HepG2 (cell line): ENCODE data around the gene DUS1L. TPM values are rescaled to one million over a fixed set of nuclear protein-coding genes. Genes with fewer than 3 reads are reported as not detected.

Experiments
- KMT2B ChIP-seq: IDR thresholded peaks from 2 replicates; pipeline ENCODE4 v1.6.1; 2016; ENCODE audit warnings: missing genetic modification reagents, missing compliant biosample characterization
- NR2F1 ChIP-seq, 2 experiments: fragments of 450-650 bp in 1 of 2; formaldehyde crosslinking in 1 of 2; IDR thresholded peaks; 2 replicates each; pipeline versions ENCODE4 v1.5.0 to v1.6.1; 2016 to 2020; ENCODE audit warnings: mild to moderate bottlenecking in 1 of 2, missing compliant biosample characterization in 1 of 2, missing genetic modification reagents in 1 of 2, moderate library complexity in 1 of 2
- RFXANK ChIP-seq: IDR thresholded peaks from 2 replicates; pipeline ENCODE4 v1.6.1; 2016
- TBX2 ChIP-seq: sonication (generic); formaldehyde crosslinking; IDR thresholded peaks from 2 replicates; pipeline ENCODE4 v1.5.0; 2020; ENCODE audit warnings: missing genetic modification reagents, mild to moderate bottlenecking, borderline replicate concordance
- ZNF138 ChIP-seq: sonication (generic); formaldehyde crosslinking; IDR thresholded peaks from 2 replicates; pipeline ENCODE4 v1.5.0; 2020; ENCODE audit warnings: mild to moderate bottlenecking, low read depth, missing genetic modification reagents
- ZNF329 ChIP-seq: sonication (generic); formaldehyde crosslinking; IDR thresholded peaks from 2 replicates; pipeline ENCODE4 v1.9.0; 2021; ENCODE audit warnings: low read depth, mild to moderate bottlenecking, missing genetic modification reagents
- ZNF646 ChIP-seq: sonication (generic); formaldehyde crosslinking; IDR thresholded peaks from 2 replicates; pipeline ENCODE4 v1.9.0; 2021; ENCODE audit warnings: mild to moderate bottlenecking, missing genetic modification reagents
- ZNF687 ChIP-seq: sonication (generic); formaldehyde crosslinking; IDR thresholded peaks from 2 replicates; pipeline ENCODE4 v1.5.1; 2020; ENCODE audit warnings: mild to moderate bottlenecking, missing genetic modification reagents, moderate library complexity
- ZSCAN25 ChIP-seq: sonication (generic); formaldehyde crosslinking; IDR thresholded peaks from 2 replicates; pipeline ENCODE4 v1.8.0; 2022; ENCODE audit warnings: mild to moderate bottlenecking, missing genetic modification reagents
- ZZZ3 ChIP-seq: sonication (generic); formaldehyde crosslinking; IDR thresholded peaks from 2 replicates; pipeline ENCODE4 v1.4.0; 2020; ENCODE audit warnings: missing genetic modification reagents, mild to moderate bottlenecking, borderline replicate concordance
- polyA plus RNA-seq, 8 experiments: library from polyadenylated mRNA; depleted of rRNA in 3 of 8; stranded (reverse) in 7 of 8; unstranded in 1 of 8; fragments of >200 nt; fragmentation: Illumina TruSeq in 4 of 8; extraction: Trizol in 4 of 8; gene quantifications; 2 replicates each; pipeline versions ENCODE4 v1.2.1 to v1.2.3, GENCODE V29; 2011 to 2016; ENCODE audit warnings: low read depth in 4 of 8, missing spikeins in 1 of 8, mixed read lengths in 1 of 8; ENCODE audit not compliant: insufficient read depth in 1 of 8
- total RNA-seq, 5 experiments: library from RNA; depleted of rRNA; stranded (reverse); fragments of >200 nt; fragmentation: Illumina TruSeq; extraction: Trizol; gene quantifications; 2 replicates each; pipeline ENCODE4 v1.2.3, GENCODE V29; 2016; ENCODE audit warnings: low read depth in 1 of 5
- TF ChIP-seq, protein P1 (sequence below): sonication (generic); formaldehyde crosslinking; conservative IDR thresholded peaks from 2 replicates; pipeline ENCODE4 v1.4.0; 2020; ENCODE audit warnings: mild to moderate bottlenecking, missing genetic modification reagents, moderate library complexity
- TF ChIP-seq, protein P2 (sequence below): sonication (generic); formaldehyde crosslinking; IDR thresholded peaks from 2 replicates; pipeline ENCODE4 v1.4.0; 2020; ENCODE audit warnings: mild to moderate bottlenecking, missing genetic modification reagents

DUS1L gene
- total and polyA plus RNA-seq, 2 of the 13 experiments (the other 11 are each of a cell fraction or from before 2014, with no cell fraction given) = 81.0 to 109 TPM

DNA sequence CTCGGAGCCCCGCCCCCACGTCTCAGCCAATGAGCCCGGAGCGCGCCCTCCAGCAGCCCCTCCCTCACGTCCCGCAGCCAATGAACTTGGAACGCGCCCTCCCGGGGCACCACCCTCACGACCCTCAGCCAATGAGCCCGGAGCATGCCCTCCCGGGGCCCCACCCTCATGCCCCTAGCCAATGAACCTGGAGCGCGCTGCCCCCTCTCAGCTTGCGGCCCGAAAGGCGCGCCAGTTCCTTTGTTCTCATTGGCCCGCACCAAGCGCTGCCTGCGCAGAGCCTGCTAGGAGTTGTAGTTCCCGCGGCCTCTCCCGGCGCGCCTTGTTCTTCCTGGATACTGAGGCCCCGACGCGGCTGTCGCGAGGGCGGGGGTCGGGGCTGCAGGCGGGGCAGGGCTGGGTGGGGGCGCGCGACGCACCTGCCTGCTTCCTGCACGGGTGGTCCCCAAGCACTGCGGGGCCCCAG is 42.6 kb downstream of the DUS1L start, which contains the start of gene LRRC45 (continued):
- TF ChIP-seq, protein P1, sequence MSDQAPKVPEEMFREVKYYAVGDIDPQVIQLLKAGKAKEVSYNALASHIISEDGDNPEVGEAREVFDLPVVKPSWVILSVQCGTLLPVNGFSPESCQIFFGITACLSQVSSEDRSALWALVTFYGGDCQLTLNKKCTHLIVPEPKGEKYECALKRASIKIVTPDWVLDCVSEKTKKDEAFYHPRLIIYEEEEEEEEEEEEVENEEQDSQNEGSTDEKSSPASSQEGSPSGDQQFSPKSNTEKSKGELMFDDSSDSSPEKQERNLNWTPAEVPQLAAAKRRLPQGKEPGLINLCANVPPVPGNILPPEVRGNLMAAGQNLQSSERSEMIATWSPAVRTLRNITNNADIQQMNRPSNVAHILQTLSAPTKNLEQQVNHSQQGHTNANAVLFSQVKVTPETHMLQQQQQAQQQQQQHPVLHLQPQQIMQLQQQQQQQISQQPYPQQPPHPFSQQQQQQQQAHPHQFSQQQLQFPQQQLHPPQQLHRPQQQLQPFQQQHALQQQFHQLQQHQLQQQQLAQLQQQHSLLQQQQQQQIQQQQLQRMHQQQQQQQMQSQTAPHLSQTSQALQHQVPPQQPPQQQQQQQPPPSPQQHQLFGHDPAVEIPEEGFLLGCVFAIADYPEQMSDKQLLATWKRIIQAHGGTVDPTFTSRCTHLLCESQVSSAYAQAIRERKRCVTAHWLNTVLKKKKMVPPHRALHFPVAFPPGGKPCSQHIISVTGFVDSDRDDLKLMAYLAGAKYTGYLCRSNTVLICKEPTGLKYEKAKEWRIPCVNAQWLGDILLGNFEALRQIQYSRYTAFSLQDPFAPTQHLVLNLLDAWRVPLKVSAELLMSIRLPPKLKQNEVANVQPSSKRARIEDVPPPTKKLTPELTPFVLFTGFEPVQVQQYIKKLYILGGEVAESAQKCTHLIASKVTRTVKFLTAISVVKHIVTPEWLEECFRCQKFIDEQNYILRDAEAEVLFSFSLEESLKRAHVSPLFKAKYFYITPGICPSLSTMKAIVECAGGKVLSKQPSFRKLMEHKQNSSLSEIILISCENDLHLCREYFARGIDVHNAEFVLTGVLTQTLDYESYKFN (CRISPR knock-in tag) = 0 out of 2 replicates have a peak, but pooled peaks have one; percentile 3
- TF ChIP-seq ZSCAN25 = no peak
- TF ChIP-seq ZZZ3 (CRISPR knock-in tag) = no peak
- TF ChIP-seq NR2F1 (CRISPR knock-in tag; IDR thresholded peaks at IDR 0.05) = no peak
- TF ChIP-seq, protein P2, sequence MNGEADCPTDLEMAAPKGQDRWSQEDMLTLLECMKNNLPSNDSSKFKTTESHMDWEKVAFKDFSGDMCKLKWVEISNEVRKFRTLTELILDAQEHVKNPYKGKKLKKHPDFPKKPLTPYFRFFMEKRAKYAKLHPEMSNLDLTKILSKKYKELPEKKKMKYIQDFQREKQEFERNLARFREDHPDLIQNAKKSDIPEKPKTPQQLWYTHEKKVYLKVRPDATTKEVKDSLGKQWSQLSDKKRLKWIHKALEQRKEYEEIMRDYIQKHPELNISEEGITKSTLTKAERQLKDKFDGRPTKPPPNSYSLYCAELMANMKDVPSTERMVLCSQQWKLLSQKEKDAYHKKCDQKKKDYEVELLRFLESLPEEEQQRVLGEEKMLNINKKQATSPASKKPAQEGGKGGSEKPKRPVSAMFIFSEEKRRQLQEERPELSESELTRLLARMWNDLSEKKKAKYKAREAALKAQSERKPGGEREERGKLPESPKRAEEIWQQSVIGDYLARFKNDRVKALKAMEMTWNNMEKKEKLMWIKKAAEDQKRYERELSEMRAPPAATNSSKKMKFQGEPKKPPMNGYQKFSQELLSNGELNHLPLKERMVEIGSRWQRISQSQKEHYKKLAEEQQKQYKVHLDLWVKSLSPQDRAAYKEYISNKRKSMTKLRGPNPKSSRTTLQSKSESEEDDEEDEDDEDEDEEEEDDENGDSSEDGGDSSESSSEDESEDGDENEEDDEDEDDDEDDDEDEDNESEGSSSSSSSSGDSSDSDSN = no peak
- peak; percentile 69; the same call in 1 of the 2 replicates for TF ChIP-seq RFXANK (CRISPR knock-in tag)
- no peak for TF ChIP-seq ZNF329
- peak; percentile 4 for TF ChIP-seq ZNF687 (CRISPR knock-in tag)
- TF ChIP-seq TBX2 = no peak; the same call in 1 of the 2 replicates
- TF ChIP-seq KMT2B (CRISPR knock-in tag) = no peak
- 0 out of 2 replicates have a peak, but pooled peaks have one; percentile 39 for TF ChIP-seq ZNF138 (CRISPR knock-in tag)
- no peak for TF ChIP-seq ZNF646 (CRISPR knock-in tag)
